Peyer's patch (tissue), 4 donors: ENCODE results near the gene TNIK. TPM values are rescaled to one million over a fixed set of nuclear protein-coding genes. Genes with fewer than 3 reads are reported as not detected.
"Not testable (repeated sequence)": the region's sequence is repeated elsewhere in the genome, so short reads cannot be mapped to it uniquely, and the experiment has no call there.

Experiments used
- DNase-seq, 3 donors: peaks; one replicate each; pipeline ENCODE4 v3.0.0-alpha.2; 2017 to 2019
- H3K27ac ChIP-seq, 4 donors: fragments of 200-600 bp; sonication (generic); one replicate each; pipeline ENCODE4 v1.5.1; 2016 to 2019
- H3K27me3 ChIP-seq, 2 donors: fragments of 200-600 bp; sonication (generic); one replicate each; pipeline ENCODE4 v1.5.1; 2019
- H3K36me3 ChIP-seq, 3 donors: fragments of 200-600 bp; sonication (generic); one replicate each; pipeline ENCODE4 v1.5.1; 2016 to 2019
- H3K4me1 ChIP-seq, 4 donors: fragments of 200-600 bp; sonication (generic); one replicate each; pipeline ENCODE4 v1.5.1; 2016 to 2019
- H3K4me3 ChIP-seq, 4 donors: fragments of 200-600 bp; sonication (generic); 1 replicate in 3 of 4; 2 replicates in 1 of 4; pipeline ENCODE4 v1.5.1; 2016 to 2019; ENCODE audit warnings: mild to moderate bottlenecking in 1 of 4
- H3K9me3 ChIP-seq, 4 donors: fragments of 200-600 bp; sonication (generic); one replicate each; pipeline ENCODE4 v1.5.1; 2016 to 2019; ENCODE audit warnings: mild to moderate bottlenecking in 1 of 4
- CTCF ChIP-seq, 6 experiments: fragments of 450-650 bp in 4 of 6; fragments of 200-600 bp in 2 of 6; sonication (generic) in 1 of 6; IDR thresholded peaks; one replicate each; pipeline ENCODE4 v1.5.1; 2017 to 2019; ENCODE audit warnings: antibody characterized with exemption in 6 of 6, mild to moderate bottlenecking in 3 of 6, moderate library complexity in 1 of 6
- POLR2A ChIP-seq, 2 donors: fragments of 450-650 bp; IDR thresholded peaks; one replicate each; pipeline ENCODE4 v1.5.1; 2017; ENCODE audit warnings: antibody characterized with exemption in 2 of 2, mild to moderate bottlenecking in 2 of 2, moderate library complexity in 2 of 2
- total RNA-seq, 4 donors: library from RNA; depleted of rRNA; stranded (reverse); fragments of >200 nt; gene quantifications; one replicate each; pipeline ENCODE4 v1.1.0, GENCODE V29; 2016

TNIK gene
- total RNA-seq, 4 donors from 2014 or later: 37.1 to 84.8 (median 74.4) TPM

- no peak overlapping the region for H3K4me3 ChIP-seq
- H3K27ac ChIP-seq: no peak overlapping the region
- no peaks in the 10 kb centered on the region for H3K9me3 ChIP-seq
- H3K4me1 ChIP-seq: no peaks in the 10 kb centered on the region
- DNase-seq: no peak
- H3K36me3 ChIP-seq: no peaks in the 10 kb centered on the region
- no peak for TF ChIP-seq CTCF (IDR thresholded peaks at IDR 0.05)
- no peak for TF ChIP-seq POLR2A (IDR thresholded peaks at IDR 0.05)
- no peaks in the 10 kb centered on the region for H3K27me3 ChIP-seq
These were observed 214.1 kb downstream of the TNIK start for GRCh38 chr3:171245796-171246765.

- Histone ChIP-seq H3K4me1 (no peaks in the 10 kb centered on the region), H3K27ac (no peak overlapping the region), H3K27me3 (no peaks in the 10 kb centered on the region), H3K4me3 (no peak overlapping the region), H3K36me3 (no peaks in the 10 kb centered on the region), H3K9me3 (no peaks in the 10 kb centered on the region)
- TF ChIP-seq CTCF (IDR thresholded peaks at IDR 0.05): no peak
- TF ChIP-seq POLR2A (IDR thresholded peaks at IDR 0.05): no peak
- DNase-seq: no peak
These were observed 217.3 kb downstream of the TNIK start for GRCh38 chr3:171242951-171243350.

- H3K27me3 ChIP-seq: no peaks in the 10 kb centered on the region
- no peak overlapping the region for H3K4me3 ChIP-seq
- H3K4me1 ChIP-seq: no peaks in the 10 kb centered on the region
- no peak for TF ChIP-seq CTCF (IDR thresholded peaks at IDR 0.05)
- no peak for TF ChIP-seq POLR2A (IDR thresholded peaks at IDR 0.05)
- no peaks in the 10 kb centered on the region for H3K9me3 ChIP-seq
- H3K36me3 ChIP-seq: no peaks in the 10 kb centered on the region
- no peak overlapping the region for H3K27ac ChIP-seq
- DNase-seq: no peak
These were observed 218.0 kb downstream of the TNIK start for GRCh38 chr3:171242170-171242569.

- H3K36me3 ChIP-seq, H3K27me3 ChIP-seq, H3K9me3 ChIP-seq, H3K4me3 ChIP-seq, H3K4me1 ChIP-seq, DNase-seq, H3K27ac ChIP-seq: not testable (repeated sequence)
These were observed 218.6 kb downstream of the TNIK start for GRCh38 chr3:171241655-171242054.

- TF ChIP-seq CTCF (IDR thresholded peaks at IDR 0.05): no peak
- TF ChIP-seq POLR2A (IDR thresholded peaks at IDR 0.05): no peak
- Histone ChIP-seq H3K9me3 (no peaks in the 10 kb centered on the region), H3K27me3 (no peaks in the 10 kb centered on the region)
These were observed 219.7 kb downstream of the TNIK start for GRCh38 chr3:171240504-171240835.

GRCh38 chr3:171239757-171240503 lies 220.3 kb downstream of the TNIK start:
- no peak for DNase-seq
- Histone ChIP-seq H3K9me3 (no peaks in the 10 kb centered on the region), H3K27ac (no peak overlapping the region), H3K36me3 (no peaks in the 10 kb centered on the region), H3K4me1 (no peaks in the 10 kb centered on the region), H3K4me3 (no peak overlapping the region), H3K27me3 (no peaks in the 10 kb centered on the region)
- no peak for TF ChIP-seq CTCF (IDR thresholded peaks at IDR 0.05)
- no peak for TF ChIP-seq POLR2A (IDR thresholded peaks at IDR 0.05)

More at GRCh38 chr3:171240504-171240835, 219.7 kb downstream of the TNIK start:
- H3K4me3 ChIP-seq: no peak overlapping the region
- no peak overlapping the region for H3K27ac ChIP-seq
- DNase-seq: no peak
- no peaks in the 10 kb centered on the region for H3K4me1 ChIP-seq
- H3K36me3 ChIP-seq: no peaks in the 10 kb centered on the region
